Adrenal gland (tissue), 5 donors: ENCODE measurements around the gene ABHD11.

Experiments
- CTCF ChIP-seq, 6 experiments: fragments of 450-650 bp in 4 of 6; fragments of 200-600 bp in 2 of 6; sonication (generic) in 1 of 6; IDR thresholded peaks; 1 replicate in 5 of 6; 2 replicates in 1 of 6; pipeline versions ENCODE4 v1.5.1 to v1.8.0; 2016 to 2021; ENCODE audit warnings: antibody characterized with exemption in 6 of 6, mild to moderate bottlenecking in 2 of 6, moderate library complexity in 1 of 6
- POLR2A ChIP-seq, 2 donors: fragments of 450-650 bp; IDR thresholded peaks; one replicate each; pipeline ENCODE4 v1.6.1; 2017; ENCODE audit warnings: antibody characterized with exemption in 2 of 2, mild to moderate bottlenecking in 2 of 2, moderate library complexity in 1 of 2
- donor health status: DM: no; HTN: no; CAD: no.

GRCh38 chr7:73740771-73741170 is 2.2 kb upstream of the ABHD11 start:
- no peak for TF ChIP-seq CTCF (IDR thresholded peaks at IDR 0.05)
- no peak for TF ChIP-seq POLR2A (IDR thresholded peaks at IDR 0.05)
